ENCODE measurements around the gene ITSN2.
"Not testable (repeated sequence)": the region's sequence is repeated elsewhere in the genome, so short reads cannot be mapped to it uniquely, and the experiment has no call there.

The ITSN2 gene

DNA sequence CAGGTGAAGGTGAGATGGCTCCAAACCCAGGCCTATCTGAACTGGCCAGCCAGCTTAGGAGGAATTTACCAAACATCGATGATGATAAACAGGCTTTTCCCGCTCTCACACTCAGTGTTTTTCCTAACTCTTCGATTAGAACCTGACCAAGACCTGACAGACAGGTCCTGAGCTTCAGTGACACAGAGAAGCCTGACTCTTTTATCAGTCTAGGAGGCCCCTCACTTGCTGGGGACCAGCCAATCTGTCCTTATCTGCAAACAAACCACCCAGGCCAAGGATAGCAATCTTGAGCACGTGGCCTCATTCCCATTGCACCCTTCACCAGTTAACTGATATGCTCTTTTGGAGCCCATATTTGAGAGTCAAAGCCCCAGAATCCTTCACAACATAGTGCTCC lies 1.9 kb upstream of the ITSN2 start:
- no peaks in the 10 kb centered on the region for H3K9me3 ChIP-seq (ENCODE audit: control insufficient read depth, low read length)
- H3K36me3 ChIP-seq (ENCODE audit: control insufficient read depth, insufficient read depth, low read length): no peaks in the 10 kb centered on the region
- H3K4me1 ChIP-seq (ENCODE audit: control insufficient read depth, insufficient read depth, low read length, poor library complexity, severe bottlenecking): no peaks in the 10 kb centered on the region
- H3K4me3 ChIP-seq (ENCODE audit: extremely low read depth, insufficient read depth, low read length, poor library complexity, severe bottlenecking): no peak overlapping the region
- H3K27ac ChIP-seq (ENCODE audit: low read depth, low read length, severe bottlenecking): no peak overlapping the region
- WGBS, 2 experiments (ENCODE audit: insufficient coverage in 2 of 2): 85 to 99% methylated on average over 4 of the region's 4 CpGs

DNA sequence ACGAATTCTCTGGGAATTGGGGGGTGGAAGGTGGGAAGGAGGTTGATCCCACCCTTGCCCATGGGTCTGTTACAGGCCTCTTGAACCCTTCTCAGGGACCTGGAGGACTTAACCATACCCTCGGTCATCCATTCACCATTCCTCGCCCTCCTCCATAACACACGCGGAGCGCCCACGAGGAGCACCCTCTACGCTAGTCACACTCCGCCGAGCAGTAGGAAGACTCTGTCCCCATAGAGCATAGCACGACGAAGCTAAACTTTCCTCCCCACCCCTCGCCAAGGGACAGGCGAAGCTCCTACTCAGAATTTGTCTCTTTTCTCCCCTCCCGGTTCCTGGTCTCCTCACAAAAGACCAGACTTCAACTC lies 611 bp upstream of the ITSN2 start:
- WGBS, 2 experiments (ENCODE audit: insufficient coverage in 2 of 2): 94 to 95% methylated on average over 10 to 14 of the region's 15 CpGs
- no peak overlapping the region for H3K27ac ChIP-seq (ENCODE audit: low read depth, low read length, severe bottlenecking)
- peak overlapping the region; percentile 82 for H3K4me3 ChIP-seq (ENCODE audit: extremely low read depth, insufficient read depth, low read length, poor library complexity, severe bottlenecking)
- no peaks in the 10 kb centered on the region for H3K4me1 ChIP-seq (ENCODE audit: control insufficient read depth, insufficient read depth, low read length, poor library complexity, severe bottlenecking)
- no peaks in the 10 kb centered on the region for H3K9me3 ChIP-seq (ENCODE audit: control insufficient read depth, low read length)
- no peaks in the 10 kb centered on the region for H3K36me3 ChIP-seq (ENCODE audit: control insufficient read depth, insufficient read depth, low read length)

DNA sequence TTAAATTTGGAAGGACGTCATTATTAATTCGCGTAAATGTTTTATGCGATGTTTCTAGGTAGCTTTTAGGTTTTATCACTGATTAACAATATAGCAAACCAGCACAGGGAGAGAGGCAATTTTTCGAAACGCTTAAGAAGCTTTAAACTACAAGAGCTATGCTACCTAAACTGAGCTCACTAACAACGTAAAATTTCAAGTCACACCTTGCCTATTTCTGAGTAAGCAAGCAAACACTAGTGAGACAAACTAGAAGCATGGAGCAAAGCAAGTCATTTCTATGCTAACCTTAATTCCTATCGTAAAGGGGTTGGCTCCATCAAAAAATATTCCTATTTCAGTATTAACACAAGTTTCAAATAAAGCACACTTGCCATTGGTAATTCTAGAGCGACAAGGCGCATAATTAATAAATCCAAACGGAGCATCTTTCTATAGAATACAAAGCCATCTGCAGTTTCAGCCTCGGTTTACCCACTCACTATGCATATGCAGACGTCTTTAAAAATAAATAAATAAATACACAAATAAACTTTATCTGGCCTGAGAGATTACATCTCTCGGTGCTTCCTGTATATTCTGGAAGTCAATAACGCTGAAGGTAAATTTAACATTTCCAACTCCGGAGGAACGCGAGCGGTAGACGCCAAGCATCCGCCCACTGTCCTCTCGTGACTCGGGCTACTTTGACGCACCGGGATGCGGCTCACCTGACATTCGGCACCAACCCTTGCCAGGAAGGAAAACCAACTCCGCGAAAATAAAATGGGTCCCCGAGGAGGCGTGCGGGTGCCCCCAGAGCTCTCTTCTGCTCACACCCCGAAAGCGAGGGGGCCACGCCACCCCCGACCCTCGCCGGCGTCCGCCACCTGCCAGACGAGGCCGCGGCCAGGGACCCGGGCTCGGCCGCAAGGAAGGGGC lies 947 bp downstream of the ITSN2 start:
- H3K9me3 ChIP-seq (ENCODE audit: control insufficient read depth, low read length): no peaks in the 10 kb centered on the region
- 14 to 21% methylated on average over 35 to 40 of the region's 46 CpGs for WGBS, 2 experiments (ENCODE audit: insufficient coverage in 2 of 2)
- no peaks in the 10 kb centered on the region for H3K36me3 ChIP-seq (ENCODE audit: control insufficient read depth, insufficient read depth, low read length)
- H3K4me1 ChIP-seq (ENCODE audit: control insufficient read depth, insufficient read depth, low read length, poor library complexity, severe bottlenecking): no peaks in the 10 kb centered on the region
- H3K27ac ChIP-seq (ENCODE audit: low read depth, low read length, severe bottlenecking): no peak overlapping the region
- H3K4me3 ChIP-seq (ENCODE audit: extremely low read depth, insufficient read depth, low read length, poor library complexity, severe bottlenecking): peak overlapping the region; percentile 82

- H3K4me1 ChIP-seq (ENCODE audit: control insufficient read depth, insufficient read depth, low read length, poor library complexity, severe bottlenecking); H3K27ac ChIP-seq (ENCODE audit: low read depth, low read length, severe bottlenecking); H3K9me3 ChIP-seq (ENCODE audit: control insufficient read depth, low read length); H3K36me3 ChIP-seq (ENCODE audit: control insufficient read depth, insufficient read depth, low read length); H3K4me3 ChIP-seq (ENCODE audit: extremely low read depth, insufficient read depth, low read length, poor library complexity, severe bottlenecking): not testable (repeated sequence)
- WGBS, 2 experiments (ENCODE audit: insufficient coverage in 2 of 2): 95 to 98% methylated on average over 9 to 10 of the region's 12 CpGs
Observed at GRCh38 chr2:24357767-24358166, 2.6 kb downstream of the ITSN2 start.

GRCh38 chr2:24357115-24357514 lies 3.2 kb downstream of the ITSN2 start:
- H3K4me3 ChIP-seq (ENCODE audit: extremely low read depth, insufficient read depth, low read length, poor library complexity, severe bottlenecking); H3K9me3 ChIP-seq (ENCODE audit: control insufficient read depth, low read length); H3K27ac ChIP-seq (ENCODE audit: low read depth, low read length, severe bottlenecking); H3K4me1 ChIP-seq (ENCODE audit: control insufficient read depth, insufficient read depth, low read length, poor library complexity, severe bottlenecking); H3K36me3 ChIP-seq (ENCODE audit: control insufficient read depth, insufficient read depth, low read length): not testable (repeated sequence)
- 80 to 100% methylated on average over 1 of the region's 4 CpGs for WGBS, 2 experiments (ENCODE audit: insufficient coverage in 2 of 2)

DNA sequence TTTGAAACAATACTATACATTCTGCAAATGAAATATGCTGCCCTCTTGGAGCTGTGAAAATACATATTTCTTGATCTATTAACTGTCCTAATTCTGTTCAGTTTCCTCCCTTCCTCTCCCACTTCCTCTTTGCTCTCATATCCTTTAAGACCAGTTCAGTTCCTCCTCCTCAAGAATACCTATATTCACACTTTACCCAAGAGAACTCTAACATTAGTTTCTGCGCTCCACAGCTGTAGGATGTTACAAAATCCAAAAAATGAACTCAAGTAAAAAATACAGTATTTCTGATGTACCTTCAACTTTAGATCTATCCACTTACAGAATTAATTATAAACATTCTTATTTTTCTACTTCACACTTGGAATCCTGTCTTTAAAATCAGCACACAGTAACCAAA lies 5.4 kb downstream of the ITSN2 start:
- Histone ChIP-seq H3K36me3 (ENCODE audit: control insufficient read depth, insufficient read depth, low read length) (no peaks in the 10 kb centered on the region), H3K9me3 (ENCODE audit: control insufficient read depth, low read length) (no peaks in the 10 kb centered on the region), H3K4me3 (ENCODE audit: extremely low read depth, insufficient read depth, low read length, poor library complexity, severe bottlenecking) (no peak overlapping the region), H3K27ac (ENCODE audit: low read depth, low read length, severe bottlenecking) (no peak overlapping the region), H3K4me1 (ENCODE audit: control insufficient read depth, insufficient read depth, low read length, poor library complexity, severe bottlenecking) (peaks cover 8% of the 10 kb centered on the region)
- WGBS, 2 experiments (ENCODE audit: insufficient coverage in 2 of 2): 100% methylated on average over 1 of the region's 1 CpG; no CpG with 5 or more reads in 1 of the 2 experiments

- H3K9me3 ChIP-seq (ENCODE audit: control insufficient read depth, low read length): no peaks in the 10 kb centered on the region
- no peak overlapping the region for H3K27ac ChIP-seq (ENCODE audit: low read depth, low read length, severe bottlenecking)
- no CpG with 5 or more reads among the region's 3 CpGs for WGBS, 2 experiments (ENCODE audit: insufficient coverage in 2 of 2)
- no peaks in the 10 kb centered on the region for H3K36me3 ChIP-seq (ENCODE audit: control insufficient read depth, insufficient read depth, low read length)
- peaks cover 8% of the 10 kb centered on the region for H3K4me1 ChIP-seq (ENCODE audit: control insufficient read depth, insufficient read depth, low read length, poor library complexity, severe bottlenecking)
- no peak overlapping the region for H3K4me3 ChIP-seq (ENCODE audit: extremely low read depth, insufficient read depth, low read length, poor library complexity, severe bottlenecking)
Observed at GRCh38 chr2:24354395-24354794, 5.9 kb downstream of the ITSN2 start.

GRCh38 chr2:24353973-24354372 lies 6.4 kb downstream of the ITSN2 start:
- H3K36me3 ChIP-seq (ENCODE audit: control insufficient read depth, insufficient read depth, low read length): no peaks in the 10 kb centered on the region
- no peak overlapping the region for H3K4me3 ChIP-seq (ENCODE audit: extremely low read depth, insufficient read depth, low read length, poor library complexity, severe bottlenecking)
- no peak overlapping the region for H3K27ac ChIP-seq (ENCODE audit: low read depth, low read length, severe bottlenecking)
- WGBS, 2 experiments (ENCODE audit: insufficient coverage in 2 of 2): no CpG with 5 or more reads among the region's 1 CpG
- H3K9me3 ChIP-seq (ENCODE audit: control insufficient read depth, low read length): no peaks in the 10 kb centered on the region
- H3K4me1 ChIP-seq (ENCODE audit: control insufficient read depth, insufficient read depth, low read length, poor library complexity, severe bottlenecking): peaks cover 8% of the 10 kb centered on the region

GRCh38 chr2:24353364-24353763 lies 7.0 kb downstream of the ITSN2 start:
- H3K36me3 ChIP-seq (ENCODE audit: control insufficient read depth, insufficient read depth, low read length): no peaks in the 10 kb centered on the region
- H3K27ac ChIP-seq (ENCODE audit: low read depth, low read length, severe bottlenecking): no peak overlapping the region
- no peaks in the 10 kb centered on the region for H3K9me3 ChIP-seq (ENCODE audit: control insufficient read depth, low read length)
- 56 to 63% methylated on average over 3 of the region's 5 CpGs for WGBS, 2 experiments (ENCODE audit: insufficient coverage in 2 of 2)
- no peak overlapping the region for H3K4me3 ChIP-seq (ENCODE audit: extremely low read depth, insufficient read depth, low read length, poor library complexity, severe bottlenecking)
- H3K4me1 ChIP-seq (ENCODE audit: control insufficient read depth, insufficient read depth, low read length, poor library complexity, severe bottlenecking): peaks cover 8% of the 10 kb centered on the region

- no peak overlapping the region for H3K27ac ChIP-seq (ENCODE audit: low read depth, low read length, severe bottlenecking)
- H3K4me1 ChIP-seq (ENCODE audit: control insufficient read depth, insufficient read depth, low read length, poor library complexity, severe bottlenecking): peaks cover 8% of the 10 kb centered on the region
- H3K9me3 ChIP-seq (ENCODE audit: control insufficient read depth, low read length): no peaks in the 10 kb centered on the region
- H3K4me3 ChIP-seq (ENCODE audit: extremely low read depth, insufficient read depth, low read length, poor library complexity, severe bottlenecking): no peak overlapping the region
- no peaks in the 10 kb centered on the region for H3K36me3 ChIP-seq (ENCODE audit: control insufficient read depth, insufficient read depth, low read length)
Observed at GRCh38 chr2:24352664-24353063, 7.7 kb downstream of the ITSN2 start.

GRCh38 chr2:24351981-24352380 lies 8.4 kb downstream of the ITSN2 start:
- no CpG with 5 or more reads among the region's 1 CpG for WGBS, 2 experiments (ENCODE audit: insufficient coverage in 2 of 2)
- Histone ChIP-seq H3K27ac (ENCODE audit: low read depth, low read length, severe bottlenecking) (no peak overlapping the region), H3K9me3 (ENCODE audit: control insufficient read depth, low read length) (no peaks in the 10 kb centered on the region), H3K4me1 (ENCODE audit: control insufficient read depth, insufficient read depth, low read length, poor library complexity, severe bottlenecking) (peaks cover 8% of the 10 kb centered on the region), H3K4me3 (ENCODE audit: extremely low read depth, insufficient read depth, low read length, poor library complexity, severe bottlenecking) (no peak overlapping the region), H3K36me3 (ENCODE audit: control insufficient read depth, insufficient read depth, low read length) (no peaks in the 10 kb centered on the region)

Data from mesodermal cell (in vitro differentiated cells).